GM18499 (cell line): ENCODE results near the gene PTPN12.

ENCODE experiments used
- ATAC-seq: cut with Tn5 transposase; IDR thresholded peaks from one replicate; pipeline ENCODE4 v1.9.1; 2021; ENCODE audit warnings: moderate number of reproducible peaks; ENCODE audit not compliant: insufficient read depth, unreplicated experiment

The PTPN12 gene

DNA sequence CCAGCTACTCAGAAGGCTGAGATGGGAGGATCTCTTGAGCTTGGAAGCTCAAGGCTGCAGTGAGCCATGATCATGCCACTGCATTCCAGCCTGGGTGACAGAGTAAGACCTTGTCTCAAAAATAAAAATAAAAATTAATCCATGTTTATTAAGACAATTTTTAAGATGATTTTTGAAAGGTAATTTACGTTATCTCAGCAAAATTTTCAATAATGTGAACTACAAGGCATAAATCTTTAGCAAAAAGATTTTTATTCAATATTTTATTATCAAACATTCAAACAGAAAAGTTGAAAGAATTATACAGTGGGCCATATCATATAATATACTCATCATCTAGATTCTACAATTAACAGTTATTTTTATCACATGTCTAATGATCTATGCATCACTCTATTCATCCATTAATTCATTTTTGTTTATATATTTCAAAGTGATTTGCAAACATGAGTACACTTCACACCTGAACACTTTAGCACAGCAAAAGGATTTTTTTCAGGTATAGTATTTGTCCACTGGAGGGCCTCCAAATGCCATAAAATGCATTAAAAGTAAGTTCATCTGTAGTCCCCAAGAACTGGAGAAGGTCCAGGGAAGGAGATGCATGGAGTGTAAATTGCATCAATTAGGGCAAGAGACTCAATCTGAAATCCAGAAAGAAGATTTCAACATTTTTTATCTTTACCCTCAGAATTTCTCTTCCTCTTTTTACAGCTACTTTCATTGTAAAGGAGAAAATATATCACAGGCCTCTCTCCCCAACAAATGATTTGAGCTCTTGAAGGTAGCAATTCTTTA lies 120.5 kb downstream of the PTPN12 start:
- ATAC-seq: no peak

DNA sequence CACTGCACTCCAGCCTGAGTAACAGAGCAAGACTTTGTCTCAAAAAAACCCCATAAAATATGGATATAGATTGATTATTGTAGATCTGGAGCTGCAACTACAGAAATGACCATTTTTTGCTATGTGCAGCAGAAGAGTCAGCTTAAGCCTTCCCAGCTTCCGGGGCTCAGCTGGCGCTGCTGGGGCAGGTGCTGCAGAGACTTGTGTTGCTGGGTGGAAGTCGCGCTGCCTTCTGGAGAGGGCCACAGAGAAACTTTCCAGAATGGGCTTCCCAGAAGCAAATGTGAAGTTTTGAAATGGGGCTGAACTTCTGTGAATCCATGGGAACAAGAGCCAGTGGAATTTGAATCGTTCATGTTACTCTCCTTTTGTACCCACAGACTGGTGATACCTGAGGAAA lies 121.8 kb downstream of the PTPN12 start:
- no peak for ATAC-seq

DNA sequence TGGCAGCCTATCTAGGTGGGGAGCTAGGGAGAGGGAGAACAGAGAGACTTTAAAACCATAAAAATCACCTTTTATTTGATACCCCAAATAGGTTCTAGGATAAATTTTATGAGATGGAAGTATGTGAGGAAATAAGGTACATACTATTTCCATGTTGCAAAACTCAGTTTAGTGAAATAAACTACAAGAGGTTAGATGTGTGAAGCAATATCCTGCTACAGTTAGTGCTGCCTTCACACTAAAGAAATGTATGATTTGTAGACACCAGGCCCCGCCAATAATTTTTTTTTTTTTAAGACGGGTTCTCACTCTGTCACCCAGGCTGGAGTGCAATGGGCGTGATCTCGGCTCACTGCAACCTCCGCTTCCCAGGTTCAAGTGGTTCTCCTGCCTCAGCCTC lies 124.7 kb downstream of the PTPN12 start:
- ATAC-seq: no peak

DNA sequence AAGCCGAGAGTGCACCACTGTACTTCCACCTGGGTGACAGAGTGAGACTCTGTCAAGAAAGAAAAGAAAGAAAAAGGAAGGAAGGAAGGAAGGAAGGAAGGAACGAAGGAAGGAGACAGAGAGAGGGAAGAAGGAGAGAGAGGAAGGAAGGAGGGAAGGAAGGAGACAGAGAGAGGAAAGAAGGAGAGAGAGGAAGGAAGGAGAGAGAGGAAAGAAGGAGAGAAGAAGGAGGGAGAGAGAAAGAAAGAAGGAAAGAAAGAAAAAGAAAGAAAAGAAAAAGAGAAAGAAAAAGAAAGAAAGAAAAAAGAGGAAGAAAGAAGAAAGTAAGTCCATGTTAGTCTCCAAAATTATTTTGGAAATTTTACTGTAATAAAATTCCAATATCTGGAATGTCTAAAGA lies 125.8 kb downstream of the PTPN12 start:
- ATAC-seq: no peak

DNA sequence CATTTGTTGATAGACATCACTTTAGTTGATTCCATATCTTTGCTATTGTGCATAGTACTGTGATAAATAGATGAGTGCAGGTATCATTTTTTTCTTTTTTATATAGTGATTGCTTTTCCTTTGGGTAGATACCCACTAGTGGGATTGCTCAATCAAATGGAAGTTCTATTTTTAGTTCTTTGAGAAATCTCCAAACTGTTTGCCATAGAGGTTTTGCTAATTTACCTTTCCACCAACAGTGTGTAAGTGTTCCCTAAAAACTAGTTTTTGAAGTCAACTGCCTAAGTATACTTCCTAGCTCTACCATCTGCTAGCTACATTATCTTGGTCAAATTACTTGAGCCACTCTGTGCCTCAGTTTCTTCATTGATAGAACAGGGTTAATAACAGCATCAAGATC lies 127.6 kb downstream of the PTPN12 start:
- no peak for ATAC-seq

DNA sequence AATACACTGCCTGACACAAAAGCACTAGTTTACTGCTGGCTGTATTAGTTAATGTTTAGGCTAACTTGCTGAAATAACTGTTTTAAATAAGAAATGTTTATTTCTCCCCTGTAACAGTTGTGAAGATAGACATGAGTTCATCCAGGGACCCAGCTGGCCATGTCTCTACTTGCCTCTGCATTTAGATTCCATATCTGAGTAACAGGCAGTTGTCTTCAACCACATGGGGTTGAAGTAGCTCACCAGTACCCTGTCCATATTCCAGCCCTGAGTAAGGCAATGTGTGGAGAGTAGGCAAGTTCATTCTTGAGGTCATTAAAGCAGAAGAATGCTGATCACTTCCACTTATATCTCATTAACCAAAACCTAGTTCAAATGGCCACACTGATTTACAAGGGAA lies 128.1 kb downstream of the PTPN12 start:
- ATAC-seq: no peak

DNA sequence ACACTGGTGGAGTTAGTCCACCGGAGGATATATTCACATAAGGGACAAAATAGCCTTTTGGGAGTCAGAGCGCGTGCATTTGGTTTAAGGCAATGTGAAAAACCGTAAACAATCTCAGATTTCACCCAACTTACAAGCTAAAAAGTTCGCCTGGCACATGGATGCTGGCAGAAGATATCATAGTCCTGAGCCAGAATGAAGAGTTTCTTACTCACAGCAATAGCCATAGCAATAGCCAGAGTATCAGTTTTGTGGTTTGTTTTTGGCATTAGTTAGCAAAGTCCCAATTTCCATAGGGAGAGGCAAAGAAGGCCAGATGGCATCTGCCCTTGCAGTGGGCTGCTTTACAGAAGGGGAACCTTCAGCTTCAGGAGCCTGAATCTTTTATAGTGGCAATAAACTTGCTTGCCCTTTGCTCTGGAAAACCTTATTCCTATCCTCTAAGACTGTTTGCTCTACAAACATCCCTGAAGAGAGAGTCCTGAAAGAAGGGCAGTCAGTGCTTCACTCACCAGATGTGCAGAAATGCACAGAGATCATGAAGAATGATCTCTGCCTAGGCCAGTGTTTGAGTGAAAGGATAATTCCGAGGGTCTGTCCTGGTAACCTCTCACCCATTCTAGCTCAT lies 130.5 kb downstream of the PTPN12 start:
- no peak for ATAC-seq

DNA sequence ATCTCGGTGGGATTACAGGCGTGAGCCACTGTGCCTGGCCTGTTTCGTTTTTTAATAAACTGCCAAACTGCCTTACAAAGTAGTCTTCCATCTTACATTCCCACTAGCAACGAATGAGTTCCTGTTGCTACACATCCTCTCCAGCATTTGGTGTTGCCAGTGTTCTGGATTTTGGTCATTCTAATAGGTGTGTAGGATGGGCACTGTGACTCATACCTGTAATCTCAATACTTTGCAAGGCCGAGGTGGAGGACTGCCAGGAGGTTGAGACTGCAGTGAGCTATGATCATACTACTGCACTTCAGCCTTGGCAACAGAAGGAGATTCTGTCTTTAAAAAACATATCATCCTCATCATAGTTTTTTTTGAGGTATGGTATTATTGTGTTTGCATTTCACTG lies 137.8 kb downstream of the PTPN12 start:
- ATAC-seq: no peak

DNA sequence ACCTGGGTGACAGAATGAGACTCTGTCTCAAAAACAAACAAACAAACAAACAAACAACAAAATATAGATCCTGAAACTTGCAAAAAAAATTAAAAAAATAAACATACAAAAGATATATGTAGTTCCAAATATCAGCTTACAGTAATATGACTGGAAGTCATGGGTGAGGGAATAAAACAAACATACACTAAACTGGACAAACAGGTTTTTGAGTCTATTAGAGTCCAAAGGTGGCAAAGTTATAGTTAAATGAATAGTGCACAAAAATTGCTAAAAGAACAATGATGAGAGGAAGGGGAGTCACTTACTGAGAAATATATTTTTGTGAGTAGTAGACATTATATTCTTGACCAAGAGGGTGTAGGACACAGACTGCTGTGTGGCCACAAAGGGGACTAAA lies 142.5 kb downstream of the PTPN12 start:
- no peak for ATAC-seq

DNA sequence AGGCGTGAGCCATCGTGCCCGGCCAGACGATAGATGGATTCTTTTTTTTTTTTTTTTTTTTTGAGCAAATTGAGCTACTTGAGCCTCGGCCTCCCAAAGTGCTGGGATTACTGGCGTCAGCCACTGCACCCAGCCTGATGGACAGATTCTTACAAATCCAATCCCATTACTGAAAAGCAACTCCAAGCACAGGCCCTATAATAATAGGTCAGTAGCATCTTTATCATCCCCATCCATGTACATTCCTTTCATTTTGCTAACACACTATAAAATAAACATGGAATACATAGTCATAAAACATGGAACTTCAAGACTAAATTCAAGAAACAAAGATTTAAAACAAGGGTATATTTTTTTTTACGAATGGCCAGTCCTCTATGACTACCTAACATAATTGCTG lies 143.2 kb downstream of the PTPN12 start:
- ATAC-seq: no peak

DNA sequence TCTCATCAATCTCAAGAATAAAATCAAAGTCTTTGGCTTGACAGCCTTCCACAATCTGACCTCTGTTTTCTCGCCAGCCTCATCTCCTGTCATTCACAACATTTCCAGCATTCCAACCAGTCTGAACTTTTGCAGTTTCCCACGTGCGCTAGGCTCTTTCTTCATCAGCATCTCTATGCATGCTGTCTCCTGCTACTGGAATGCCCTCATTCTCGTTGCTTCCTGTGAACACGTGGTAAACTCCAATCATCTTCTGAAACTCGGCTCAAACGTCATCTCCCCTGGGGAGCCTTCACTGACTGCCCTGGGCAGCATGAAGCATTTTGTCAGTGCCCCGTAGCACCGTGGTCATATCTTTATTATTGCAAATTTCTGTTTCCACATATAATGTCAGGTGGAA lies 146.9 kb downstream of the PTPN12 start:
- ATAC-seq: no peak

DNA sequence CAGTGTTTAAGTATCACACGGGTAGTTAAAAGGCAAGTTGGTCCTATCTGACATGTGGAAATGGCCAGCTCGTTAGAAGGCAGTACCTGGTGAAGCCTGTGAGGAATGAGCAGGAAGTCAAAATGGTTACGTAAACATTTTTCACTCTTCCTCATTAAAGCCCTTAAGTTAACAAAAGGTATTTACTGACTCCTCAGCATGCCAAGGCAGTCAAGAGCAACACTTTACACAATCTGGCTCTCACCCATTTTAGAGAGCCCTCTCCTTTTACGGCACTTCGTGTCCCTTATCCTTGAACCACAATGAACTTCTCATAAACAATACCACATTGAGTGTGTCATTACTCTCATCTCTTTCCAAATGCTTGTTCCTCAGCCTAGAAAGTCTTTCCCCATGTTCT lies 148.1 kb downstream of the PTPN12 start:
- ATAC-seq: no peak

DNA sequence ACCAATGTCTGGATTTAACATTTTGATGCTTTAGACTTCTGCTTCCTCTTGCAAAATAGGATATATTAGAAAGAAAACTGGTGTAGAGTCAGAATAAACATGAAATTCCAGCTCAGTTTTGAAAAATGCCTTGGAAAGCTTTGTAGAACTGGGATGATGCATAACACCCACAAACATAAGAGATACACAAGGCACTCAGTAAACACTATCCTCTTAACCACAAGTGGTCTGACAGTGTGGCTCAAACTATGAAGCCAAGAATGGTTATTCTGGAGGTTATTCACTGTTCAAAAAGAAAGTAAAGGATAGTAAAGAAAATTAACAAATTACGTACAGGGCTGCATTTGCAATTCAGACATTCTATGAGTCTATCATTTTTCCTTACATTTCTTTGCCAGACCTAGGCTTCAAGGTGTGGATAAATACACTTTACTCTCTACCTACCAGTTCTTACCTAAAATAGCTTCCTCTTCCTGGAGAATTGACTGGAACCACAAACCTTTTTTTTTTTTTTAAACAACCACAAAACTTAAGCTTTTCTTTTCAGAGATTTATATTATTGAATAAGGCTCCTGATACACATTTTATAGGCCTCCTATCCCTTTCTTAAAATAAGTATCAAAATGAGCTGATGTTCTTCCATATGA lies 150.1 kb downstream of the PTPN12 start:
- no peak for ATAC-seq

DNA sequence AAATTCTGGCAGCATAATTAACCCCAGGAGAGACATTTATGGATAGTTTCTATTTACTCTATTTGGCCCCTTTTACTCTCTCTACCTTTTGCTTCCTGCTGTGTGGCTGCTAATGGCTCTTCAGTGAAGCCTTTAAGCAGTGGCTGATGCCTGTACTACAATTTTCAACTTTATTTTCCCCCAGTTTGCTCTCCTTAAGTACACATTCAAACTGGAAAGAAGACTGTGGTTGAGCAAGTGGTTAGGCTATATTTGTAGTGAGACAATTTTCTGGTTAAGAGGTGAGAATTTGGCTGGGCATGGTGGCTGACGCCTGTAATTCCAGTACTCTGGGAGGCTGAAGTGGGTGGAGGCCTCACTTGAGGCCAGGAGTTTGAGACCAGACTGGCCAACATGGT lies 150.7 kb downstream of the PTPN12 start:
- ATAC-seq: no peak
